Effector CD8-positive, alpha-beta T cell (primary cell): ENCODE data around the gene MYL10.

ENCODE experiments used
- DNase-seq: peaks from one replicate; lab custom pipeline; 2025; lab: John Stamatoyannopoulos, UW
- total RNA-seq, 4 experiments: gene quantifications; one replicate each; lab custom pipeline; 2026; lab: John Stamatoyannopoulos, UW

The MYL10 gene
- total RNA-seq, result 0 reads per million in 4 experiments

GRCh38 chr7:101629171-101629570 is at the start of gene MYL10:
TSS of gene MYL10 (minus strand) at chr7:101629296. CDS start at chr7:101629118, 178 bp downstream.
- DNase-seq, result no peak

GRCh38 chr7:101678658-101679057 is 49.6 kb upstream of the MYL10 start:
- DNase-seq, result no peak

DNA sequence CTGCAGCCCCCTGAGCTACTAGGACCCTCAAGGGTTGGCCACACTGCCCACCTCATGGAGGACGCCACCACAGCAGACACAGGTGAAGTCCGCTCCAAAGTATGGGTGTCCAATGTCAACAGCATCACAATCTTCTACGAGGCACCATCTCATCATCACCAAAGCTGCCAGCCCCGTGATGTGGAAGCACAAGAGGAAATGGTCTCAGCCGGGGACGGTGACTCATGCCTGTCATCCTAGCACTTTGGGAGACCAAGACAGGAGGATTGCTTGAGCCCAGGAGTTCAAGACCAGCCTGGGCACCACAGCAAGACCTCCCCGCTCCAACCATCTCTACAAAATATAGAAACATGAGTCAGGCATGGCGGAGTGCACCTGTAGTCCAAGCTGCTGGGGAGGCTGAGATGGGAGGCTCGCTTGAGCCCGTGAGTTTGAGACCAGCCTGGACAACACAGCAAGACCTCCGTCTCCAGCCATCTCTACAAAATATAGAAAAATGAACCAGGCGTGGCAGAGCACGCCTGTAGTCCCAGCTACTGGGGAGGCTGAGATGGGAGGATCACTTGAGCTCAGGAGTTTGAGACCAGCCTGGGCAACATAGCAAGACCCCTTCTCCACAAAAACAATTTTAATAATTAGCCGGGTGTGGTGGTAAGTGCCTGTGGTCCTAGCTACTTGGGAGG is 48.8 kb upstream of the MYL10 start:
- DNase-seq, result no peak

DNA sequence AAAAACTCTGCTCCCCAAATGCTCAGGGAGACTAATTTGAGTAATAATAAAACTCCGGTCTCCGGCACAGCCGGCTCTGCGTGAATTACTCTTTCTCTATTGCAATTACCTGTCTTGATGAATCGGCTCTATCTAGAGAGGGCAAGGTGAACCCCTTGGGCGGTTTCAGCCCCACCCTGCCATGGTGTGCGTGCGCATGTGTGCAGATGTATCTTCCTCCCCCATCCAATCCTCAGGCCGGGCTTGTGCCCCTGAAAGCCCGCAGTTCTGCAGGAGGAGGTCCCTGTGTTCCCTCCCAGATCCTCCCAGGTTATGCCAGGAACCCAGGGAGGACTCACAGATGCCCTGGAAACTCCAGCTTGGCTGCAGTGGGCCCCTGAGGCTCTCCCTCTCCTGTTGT is 48.3 kb upstream of the MYL10 start:
- DNase-seq, result no peak

- DNase-seq, result no peak
These were observed 47.9 kb upstream of the MYL10 start for GRCh38 chr7:101676956-101677355.

DNA sequence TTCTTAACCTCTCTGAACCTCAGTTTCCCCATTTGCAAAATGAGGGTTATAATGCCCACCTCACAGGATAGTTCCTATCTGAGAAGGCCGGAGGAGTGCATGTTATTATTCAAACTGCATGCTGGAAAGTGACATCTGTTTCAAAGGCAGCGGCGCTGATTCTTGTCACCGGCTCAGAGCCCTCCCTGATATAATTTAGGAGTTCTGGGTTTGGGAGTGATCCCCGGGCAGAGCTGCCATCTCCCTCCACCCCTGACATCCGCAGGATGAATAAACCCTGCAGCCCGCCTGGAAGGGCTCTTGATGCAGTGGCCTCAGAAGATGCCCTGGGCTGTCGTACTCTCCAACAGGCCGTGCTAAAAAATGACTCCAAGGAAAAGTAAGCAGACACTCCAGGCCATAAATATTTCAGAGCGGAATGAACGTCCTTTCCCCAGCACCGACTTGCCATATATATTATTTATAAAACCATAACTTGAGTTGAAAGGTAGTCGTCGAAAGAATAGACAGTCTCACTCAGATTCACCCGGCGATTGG is 47.0 kb upstream of the MYL10 start:
- DNase-seq, result no peak

GRCh38 chr7:101674439-101674838 is 45.3 kb upstream of the MYL10 start:
- DNase-seq, result no peak

DNA sequence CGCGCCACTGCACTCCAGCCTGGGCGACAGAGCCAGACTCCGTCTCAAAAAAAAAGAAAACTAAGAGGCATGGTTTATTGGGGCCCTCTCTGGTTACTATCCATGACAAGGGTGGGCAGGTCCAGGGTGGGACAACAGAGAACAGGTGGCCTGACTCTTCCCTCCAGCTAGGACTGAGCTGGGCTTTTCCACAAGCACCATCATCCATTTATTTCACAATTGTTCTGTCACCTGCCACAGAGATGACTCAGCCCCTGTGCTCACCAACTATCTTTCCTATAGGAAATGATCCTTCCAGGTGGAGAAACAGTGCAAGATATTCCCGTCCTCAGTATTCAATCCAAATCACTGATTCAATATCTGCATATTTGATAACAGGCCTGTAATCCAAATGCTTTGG is 44.9 kb upstream of the MYL10 start:
- no peak for DNase-seq

DNA sequence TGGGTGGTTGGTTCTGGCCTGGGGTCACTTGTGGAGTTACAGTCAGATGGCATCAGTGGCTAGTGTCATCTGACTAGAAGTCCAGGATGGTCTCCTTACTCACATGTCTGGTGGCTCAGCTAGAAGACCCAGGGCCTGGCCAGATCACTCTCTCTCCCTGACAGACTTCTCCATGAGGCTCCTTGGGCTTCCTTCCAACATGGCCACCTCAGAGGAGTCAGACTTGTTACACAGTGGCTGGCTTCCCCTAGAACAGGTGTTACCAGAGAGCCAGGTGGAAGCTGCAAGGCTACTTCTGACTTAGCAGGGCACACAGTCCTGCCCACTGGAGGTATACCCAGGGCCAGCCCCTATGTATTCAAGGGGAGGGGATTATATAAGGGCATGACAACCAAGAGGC is 44.2 kb upstream of the MYL10 start:
- DNase-seq, result no peak

DNA sequence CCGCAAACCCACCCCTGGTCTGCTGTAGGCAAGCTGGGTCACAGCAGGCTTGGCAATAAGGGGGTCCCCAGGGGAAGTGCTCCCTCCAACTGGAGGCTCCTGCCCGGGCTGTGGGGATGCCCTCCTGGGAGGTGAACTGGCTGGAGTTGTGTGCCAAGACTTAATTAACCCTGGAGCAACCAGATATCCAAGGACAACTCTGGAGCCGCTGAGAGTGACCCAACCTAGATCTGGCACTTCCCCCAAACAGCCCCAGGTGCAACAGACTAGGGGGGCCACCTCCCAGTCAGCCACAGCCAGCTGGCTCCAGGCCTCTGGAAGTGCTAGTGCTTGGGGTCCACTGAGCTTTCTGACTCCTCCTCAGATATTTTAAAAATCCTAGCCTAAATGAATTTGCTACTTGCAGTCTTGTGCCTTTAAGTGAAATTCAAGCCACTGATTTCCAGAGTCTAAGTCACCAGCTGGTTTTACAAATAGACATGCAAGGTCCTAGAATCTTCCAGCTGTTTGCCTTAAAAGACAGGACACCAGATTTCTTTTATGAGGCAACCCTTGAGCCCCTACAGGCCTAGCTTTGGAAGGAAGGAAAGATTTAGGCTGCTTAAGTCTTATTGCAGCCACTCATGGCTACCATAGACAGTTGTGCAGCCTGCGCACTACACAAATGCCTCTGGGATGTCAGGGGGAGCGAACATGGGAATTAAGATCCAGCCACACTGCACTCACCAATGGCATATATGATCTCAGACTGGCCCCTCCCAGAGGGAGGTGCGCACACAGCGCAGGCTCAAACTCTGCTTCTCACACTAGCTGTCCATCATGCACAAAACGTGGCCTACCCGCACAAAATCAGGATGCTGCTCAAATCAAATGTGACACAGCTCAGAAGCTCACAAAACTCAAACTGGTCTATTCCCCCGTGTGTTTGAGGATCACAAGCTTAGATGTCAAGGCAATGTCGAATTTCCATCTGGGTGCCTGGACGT is 42.6 kb upstream of the MYL10 start:
- no peak for DNase-seq

DNA sequence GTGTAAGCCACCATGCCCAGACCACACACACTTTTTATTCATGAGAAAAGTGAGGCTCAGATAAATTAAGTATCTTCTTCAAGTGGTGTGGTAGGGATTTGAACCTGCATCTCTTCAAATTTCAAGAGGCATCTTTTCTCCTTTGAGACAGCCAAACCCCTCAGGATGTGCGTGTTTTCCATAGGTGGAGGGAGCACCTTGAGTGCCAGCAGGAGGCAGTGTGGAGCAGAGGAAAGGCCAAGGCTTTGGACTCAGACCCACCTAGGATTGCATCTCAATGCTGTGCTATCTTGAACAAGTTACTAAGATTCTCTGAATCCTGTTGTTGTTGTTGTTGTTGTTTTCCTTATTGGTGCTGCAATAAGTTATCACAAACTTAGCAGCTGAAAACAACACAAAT is 40.2 kb upstream of the MYL10 start:
- DNase-seq, result no peak

DNA sequence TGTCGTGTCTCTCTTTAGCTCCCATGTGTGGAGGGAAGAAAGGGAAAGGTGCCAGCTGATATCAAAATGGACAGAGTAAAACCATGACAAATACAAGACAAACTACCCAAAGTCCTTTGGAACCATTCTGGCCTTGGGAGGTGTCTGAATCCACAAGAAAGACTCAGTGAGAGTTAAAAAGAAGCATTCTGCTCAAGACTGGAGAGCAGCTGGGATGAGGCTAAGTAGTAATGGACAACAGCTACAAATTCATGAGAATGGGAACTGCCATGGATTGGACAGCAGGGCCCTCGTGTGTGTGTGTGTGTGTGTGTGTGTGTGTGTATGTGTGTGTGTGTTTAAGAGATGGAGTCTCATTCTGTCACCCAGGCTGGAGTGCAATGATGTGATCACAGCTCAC is 39.6 kb upstream of the MYL10 start:
- DNase-seq, result no peak

DNA sequence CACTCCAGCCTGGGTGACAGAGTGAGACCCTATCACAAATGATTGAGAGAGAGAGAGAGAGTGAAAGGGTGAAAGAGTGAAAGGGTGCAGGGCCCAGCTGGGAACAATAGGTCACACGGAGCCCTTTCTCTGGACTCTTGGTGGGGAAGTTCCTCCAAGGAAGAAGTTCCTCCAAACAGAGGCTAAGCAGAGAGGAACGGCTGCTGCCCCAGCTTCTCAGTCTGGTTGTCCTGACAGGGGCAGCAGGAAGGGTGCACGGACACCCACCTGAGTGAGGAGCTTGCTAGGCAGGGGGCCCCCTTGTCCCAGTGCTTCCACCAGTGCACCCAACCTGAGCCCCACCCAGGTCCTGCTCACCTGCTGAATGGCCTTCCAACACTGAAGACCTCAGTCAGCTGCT is 38.8 kb upstream of the MYL10 start:
- no peak for DNase-seq

- DNase-seq, result no peak
These were observed 38.3 kb upstream of the MYL10 start for GRCh38 chr7:101667399-101667798.

- DNase-seq, result no peak
These were observed 37.6 kb upstream of the MYL10 start for GRCh38 chr7:101666741-101667140.

- DNase-seq, result no peak
These were observed 37.2 kb upstream of the MYL10 start for GRCh38 chr7:101666293-101666692.

DNA sequence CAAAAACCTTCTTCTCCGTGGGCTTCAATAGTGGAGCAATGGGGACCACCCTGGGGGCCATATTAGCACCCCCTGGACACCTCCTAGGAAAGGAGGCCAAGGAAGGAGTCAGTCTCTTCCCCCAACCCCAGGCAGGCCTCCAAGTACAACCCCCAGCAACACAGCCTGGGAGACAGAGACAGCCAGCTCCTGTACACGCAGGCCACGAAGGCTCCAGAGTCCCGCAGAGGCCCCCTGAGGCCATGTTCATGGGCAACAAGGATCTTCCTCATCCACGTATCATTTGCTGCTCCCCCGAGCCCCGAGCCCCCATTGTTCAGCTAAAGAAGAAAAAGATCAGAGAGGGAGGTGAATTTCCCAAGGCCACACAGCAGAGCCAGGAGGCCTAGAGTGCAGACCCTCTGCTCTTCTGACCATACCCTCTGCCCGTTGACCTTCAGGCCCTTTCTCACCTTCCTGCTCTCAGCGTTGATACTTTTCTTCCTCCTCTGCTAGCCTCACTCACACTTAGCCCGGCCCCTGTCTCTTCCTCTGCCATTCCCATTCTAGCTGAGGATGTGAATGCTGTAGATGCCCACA is 35.9 kb upstream of the MYL10 start:
- DNase-seq, result no peak

DNA sequence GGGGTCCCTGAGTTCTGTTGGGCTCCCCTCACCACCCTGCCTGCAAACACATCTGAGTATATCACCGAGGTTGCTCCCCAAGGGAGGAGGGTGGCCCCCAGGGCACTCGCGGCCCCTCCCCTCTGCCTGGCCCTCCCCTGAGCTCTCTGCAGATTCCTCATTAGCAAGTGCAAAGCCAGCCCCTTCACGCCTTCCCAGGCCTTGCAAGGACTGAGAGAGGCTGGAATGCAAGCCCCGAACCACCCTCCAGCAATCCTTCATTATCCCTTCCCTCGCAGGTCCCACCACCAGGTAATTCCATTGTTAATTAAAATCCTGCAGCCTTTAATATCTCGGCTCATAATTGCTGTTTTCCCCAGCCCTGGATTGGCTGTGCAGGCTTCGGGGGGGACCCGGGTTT is 35.3 kb upstream of the MYL10 start:
- no peak for DNase-seq

GRCh38 chr7:101663747-101664146 is 34.7 kb upstream of the MYL10 start:
- no peak for DNase-seq

- DNase-seq, result no peak
These were observed 33.4 kb upstream of the MYL10 start for GRCh38 chr7:101662447-101662998.

DNA sequence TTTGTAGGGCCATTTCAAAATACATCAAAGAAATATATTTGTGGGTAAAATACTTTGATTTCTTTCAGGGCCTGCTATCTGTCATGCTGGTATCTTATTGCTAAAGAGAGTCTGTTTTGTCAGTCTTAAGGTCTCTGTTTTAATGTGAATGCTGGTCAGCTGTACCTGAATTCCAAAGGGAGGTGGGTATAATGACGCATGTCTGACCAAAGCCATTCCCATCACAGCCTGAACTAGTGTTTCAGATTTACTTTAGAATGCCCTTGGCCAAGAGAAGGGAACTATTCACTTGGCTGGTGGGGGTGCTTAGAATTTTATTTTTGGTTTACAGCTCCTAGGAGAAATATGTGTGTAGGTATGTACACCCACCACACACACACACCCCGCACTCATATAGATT is 30.6 kb upstream of the MYL10 start:
- no peak for DNase-seq

GRCh38 chr7:101657171-101657570 is 28.1 kb upstream of the MYL10 start:
- no peak for DNase-seq
